GM12878 (cell line): ENCODE measurements around the gene PSIP1. TPM values are rescaled to one million over a fixed set of nuclear protein-coding genes. Genes with fewer than 3 reads are reported as not detected.
A peak's percentile ranks its signal among the peaks of the same experiment; 100 is the strongest.

ENCODE experiments used
- BACH1 ChIP-seq: fragments of 450-650 bp; IDR thresholded peaks from 2 replicates; pipeline ENCODE4 v1.6.1; 2017; ENCODE audit warnings: mild to moderate bottlenecking, borderline replicate concordance
- BHLHE40 ChIP-seq, 2 experiments: fragments of 450-650 bp in 1 of 2; IDR thresholded peaks; 2 replicates each; pipeline ENCODE4 v1.6.1; 2011 to 2017; ENCODE audit warnings: low read depth in 2 of 2, borderline replicate concordance in 1 of 2, improper control_type of control experiment in 1 of 2, low read length in 1 of 2, mild to moderate bottlenecking in 1 of 2
- CEBPB ChIP-seq, 2 experiments: fragments of 150-350 bp in 1 of 2; IDR thresholded peaks; 2 replicates each; pipeline ENCODE4 v1.6.1; 2012 to 2014; ENCODE audit warnings: low read depth in 2 of 2, low read length in 2 of 2, borderline replicate concordance in 1 of 2, inconsistent platforms in 1 of 2
- DPF2 ChIP-seq: fragments of 450-650 bp; IDR thresholded peaks from 2 replicates; pipeline ENCODE4 v1.6.1; 2017; ENCODE audit warnings: mild to moderate bottlenecking
- ELK1 ChIP-seq: IDR thresholded peaks from 2 replicates; pipeline ENCODE4 v1.6.1; 2012; ENCODE audit warnings: low read depth, low read length, improper control_type of control experiment
- ESRRA ChIP-seq: IDR thresholded peaks from 2 replicates; pipeline ENCODE4 v1.6.1; 2012; ENCODE audit warnings: mild to moderate bottlenecking, low read length, improper control_type of control experiment
- FOS ChIP-seq: IDR thresholded peaks from 3 replicates; pipeline ENCODE4 v1.6.1; 2011; ENCODE audit warnings: borderline replicate concordance; ENCODE audit not compliant: insufficient read length; ENCODE audit errors: extremely low read depth
- HDAC6 ChIP-seq: fragments of 200-600 bp; sonication (generic); IDR thresholded peaks from one replicate; pipeline ENCODE4 v1.8.0; 2017; ENCODE audit warnings: antibody characterized with exemption; ENCODE audit not compliant: unreplicated experiment
- NFIC ChIP-seq: IDR thresholded peaks from 2 replicates; pipeline ENCODE4 v1.6.1; 2012; ENCODE audit warnings: low read depth, mild to moderate bottlenecking, inconsistent platforms, low read length, moderate library complexity
- NFXL1 ChIP-seq: fragments of 450-650 bp; IDR thresholded peaks from 2 replicates; pipeline ENCODE4 v1.6.1; 2017; ENCODE audit warnings: antibody characterized with exemption, mild to moderate bottlenecking, borderline replicate concordance
- NRF1 ChIP-seq: conservative IDR thresholded peaks from 2 replicates; pipeline ENCODE4 v1.6.1; 2011; ENCODE audit warnings: mild to moderate bottlenecking, low read depth, low read length, improper control_type of control experiment
- RCOR1 ChIP-seq: conservative IDR thresholded peaks from 2 replicates; pipeline ENCODE4 v1.6.1; 2012; ENCODE audit warnings: low read depth, low read length, improper control_type of control experiment
- RELA ChIP-seq: fragments of 450-650 bp; IDR thresholded peaks from 2 replicates; pipeline ENCODE4 v1.8.0; 2014; ENCODE audit warnings: borderline replicate concordance; ENCODE audit not compliant: partially characterized antibody
- RUNX3 ChIP-seq: IDR thresholded peaks from 2 replicates; pipeline ENCODE4 v1.6.1; 2012; ENCODE audit warnings: low read length, inconsistent platforms
- SMAD1 ChIP-seq: fragments of 450-650 bp; IDR thresholded peaks from 2 replicates; pipeline ENCODE4 v1.6.1; 2018; ENCODE audit warnings: mild to moderate bottlenecking, low read depth; ENCODE audit not compliant: partially characterized antibody
- SREBF1 ChIP-seq: IDR thresholded peaks from 2 replicates; pipeline ENCODE4 v1.6.1; 2012; ENCODE audit warnings: mild to moderate bottlenecking, low read length
- STAT1 ChIP-seq: fragments of 450-650 bp; conservative IDR thresholded peaks from 2 replicates; pipeline ENCODE4 v1.6.1; 2014; ENCODE audit warnings: antibody characterized with exemption, mild to moderate bottlenecking
- TAF1 ChIP-seq: IDR thresholded peaks from 2 replicates; pipeline ENCODE4 v1.6.1; 2011; ENCODE audit warnings: mild to moderate bottlenecking, low read depth, low read length, borderline replicate concordance
- TCF7 ChIP-seq: IDR thresholded peaks from 2 replicates; pipeline ENCODE4 v1.6.1; 2014; ENCODE audit warnings: antibody characterized with exemption, borderline replicate concordance
- ZNF217 ChIP-seq: fragments of 450-650 bp; IDR thresholded peaks from 2 replicates; pipeline ENCODE4 v1.6.1; 2017; ENCODE audit warnings: antibody characterized with exemption, mild to moderate bottlenecking
- ZNF24 ChIP-seq: fragments of 450-650 bp; IDR thresholded peaks from 2 replicates; pipeline ENCODE4 v1.6.1; 2017; ENCODE audit warnings: antibody characterized with exemption, mild to moderate bottlenecking
- polyA plus RNA-seq, 11 experiments: library from polyadenylated mRNA; depleted of rRNA in 4 of 11; unstranded in 6 of 11; stranded (reverse) in 5 of 11; fragments of >200 nt; fragmentation: Nextera tagmentation in 4 of 11; fragmentation: Illumina TruSeq in 1 of 11; extraction: Ambion mirVana in 4 of 11; extraction: Trizol in 1 of 11; gene quantifications; 1 replicate in 1 of 11; 2 replicates in 10 of 11; pipeline versions ENCODE4 v1.2.1 to v1.2.3, GENCODE V29; 2011 to 2016; ENCODE audit warnings: inconsistent platforms in 2 of 11, missing spikeins in 2 of 11, low read depth in 1 of 11
- total RNA-seq, 4 experiments: library from RNA; depleted of rRNA in 3 of 4; stranded (reverse); fragments of >200 nt in 3 of 4; fragmentation: Illumina TruSeq in 1 of 4; extraction: Trizol in 1 of 4; gene quantifications; 2 replicates each; pipeline versions ENCODE4 v1.2.1 to v1.2.3, GENCODE V29; 2013 to 2021
- TF ChIP-seq, protein P1 (sequence below), 3 experiments: IDR thresholded peaks in 2 of 3; conservative IDR thresholded peaks in 1 of 3; 2 replicates each; pipeline ENCODE4 v1.5.1; 2011; ENCODE audit warnings: low read depth in 3 of 3, low read length in 3 of 3, mild to moderate bottlenecking in 3 of 3, control low read depth in 2 of 3, moderate library complexity in 2 of 3, inconsistent platforms in 1 of 3, mixed read lengths in 1 of 3; ENCODE audit not compliant: control insufficient read depth in 2 of 3, insufficient read depth in 1 of 3; ENCODE audit errors: extremely low read depth in 1 of 3
- TF ChIP-seq, protein P2 (sequence below): IDR thresholded peaks from 2 replicates; pipeline ENCODE4 v1.6.1; 2012; ENCODE audit warnings: low read length, inconsistent platforms
- TF ChIP-seq, protein P3 (sequence below): fragments of 450-650 bp; IDR thresholded peaks from 2 replicates; pipeline ENCODE4 v1.6.1; 2018; ENCODE audit warnings: borderline replicate concordance, mild to moderate bottlenecking; ENCODE audit not compliant: partially characterized antibody

PSIP1 gene
- total and polyA plus RNA-seq, 10 of the 15 experiments (the other 5 are each of a cell fraction or from before 2014, with no cell fraction given): 75.5 to 299 (median 173) TPM

DNA sequence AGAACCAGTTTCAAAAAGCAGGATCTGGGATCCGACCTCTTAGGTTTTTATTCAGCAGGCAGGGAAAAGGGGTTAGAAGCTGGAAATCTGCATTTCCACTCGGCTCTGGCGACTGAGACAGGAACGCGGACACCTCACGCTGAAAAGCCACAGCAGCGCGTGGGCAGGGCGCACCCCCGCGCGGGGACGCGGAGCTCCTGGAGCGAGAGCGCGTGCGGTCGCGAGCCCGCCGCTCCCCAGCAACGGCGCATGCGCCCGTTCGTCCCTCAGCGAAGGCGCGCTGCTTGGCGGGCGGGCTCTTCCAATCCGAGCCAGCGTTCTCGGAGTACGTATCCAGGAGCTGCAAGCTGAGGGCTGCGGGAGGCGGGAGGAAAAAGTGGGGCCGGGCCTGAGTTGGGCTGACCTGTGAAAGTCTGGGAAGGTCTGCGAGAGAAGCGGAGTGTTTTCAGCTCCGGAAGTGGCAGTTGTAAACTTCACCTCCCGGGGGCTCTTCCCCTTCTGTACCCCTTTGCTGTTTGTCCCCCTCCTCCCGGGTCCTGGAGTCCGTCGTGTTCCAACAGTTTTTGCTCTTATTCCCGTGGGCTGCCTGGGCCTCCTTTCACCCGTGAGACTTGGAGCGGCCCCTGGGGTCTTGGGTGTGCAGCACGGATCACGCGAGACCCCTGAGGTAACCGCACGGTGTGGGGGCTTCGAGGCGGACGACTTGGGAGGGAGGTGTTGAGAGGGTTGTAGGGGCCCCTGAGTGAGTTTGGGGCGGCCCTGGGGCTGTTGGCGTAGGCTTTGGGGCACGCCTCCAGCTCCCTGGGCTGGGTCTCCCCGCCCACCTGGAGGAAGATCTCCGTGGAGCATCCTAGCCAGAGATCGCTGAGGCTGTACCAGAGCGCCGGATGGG lies 42.1 kb upstream of the PSIP1 start, which contains the start of gene CCDC171 (continued):
- TF ChIP-seq BHLHE40 (IDR thresholded peaks at IDR 0.05; ENCODE audit: borderline replicate concordance in 1 of 2, low read depth in 2 of 2, low read length in 1 of 2) (peak in 1 of 2 experiments; percentile 74; a peak in 3 of 4 replicates), BACH1 (peak; percentile 85), TAF1 (peak; percentile 16; the same call in 1 of the 2 replicates), RELA (no peak), RCOR1 (no peak), ZNF24 (no peak), SMAD1 (peak; percentile 33), CEBPB (IDR thresholded peaks at IDR 0.05; ENCODE audit: borderline replicate concordance in 1 of 2, low read depth in 2 of 2, low read length in 2 of 2) (no peak), FOS (no peak), ELK1 (no peak), ESRRA (no peak), NRF1 (peak; percentile 72), SREBF1 (no peak), NFXL1 (no peak), ZNF217 (no peak), TCF7 (no peak), NFIC (no peak), RUNX3 (peak; percentile 83), STAT1 (no peak), DPF2 (no peak; the same call in 1 of the 2 replicates), HDAC6 (no peak)
- TF ChIP-seq, protein P1, sequence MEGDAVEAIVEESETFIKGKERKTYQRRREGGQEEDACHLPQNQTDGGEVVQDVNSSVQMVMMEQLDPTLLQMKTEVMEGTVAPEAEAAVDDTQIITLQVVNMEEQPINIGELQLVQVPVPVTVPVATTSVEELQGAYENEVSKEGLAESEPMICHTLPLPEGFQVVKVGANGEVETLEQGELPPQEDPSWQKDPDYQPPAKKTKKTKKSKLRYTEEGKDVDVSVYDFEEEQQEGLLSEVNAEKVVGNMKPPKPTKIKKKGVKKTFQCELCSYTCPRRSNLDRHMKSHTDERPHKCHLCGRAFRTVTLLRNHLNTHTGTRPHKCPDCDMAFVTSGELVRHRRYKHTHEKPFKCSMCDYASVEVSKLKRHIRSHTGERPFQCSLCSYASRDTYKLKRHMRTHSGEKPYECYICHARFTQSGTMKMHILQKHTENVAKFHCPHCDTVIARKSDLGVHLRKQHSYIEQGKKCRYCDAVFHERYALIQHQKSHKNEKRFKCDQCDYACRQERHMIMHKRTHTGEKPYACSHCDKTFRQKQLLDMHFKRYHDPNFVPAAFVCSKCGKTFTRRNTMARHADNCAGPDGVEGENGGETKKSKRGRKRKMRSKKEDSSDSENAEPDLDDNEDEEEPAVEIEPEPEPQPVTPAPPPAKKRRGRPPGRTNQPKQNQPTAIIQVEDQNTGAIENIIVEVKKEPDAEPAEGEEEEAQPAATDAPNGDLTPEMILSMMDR (IDR thresholded peaks at IDR 0.05 in 2 of 3, conservative IDR thresholded peaks at IDR 0.05 in 1 of 3; ENCODE audit: control insufficient read depth in 2 of 3, extremely low read depth in 1 of 3, insufficient read depth in 1 of 3, low read depth in 3 of 3, low read length in 3 of 3): no peak
- TF ChIP-seq, protein P2, sequence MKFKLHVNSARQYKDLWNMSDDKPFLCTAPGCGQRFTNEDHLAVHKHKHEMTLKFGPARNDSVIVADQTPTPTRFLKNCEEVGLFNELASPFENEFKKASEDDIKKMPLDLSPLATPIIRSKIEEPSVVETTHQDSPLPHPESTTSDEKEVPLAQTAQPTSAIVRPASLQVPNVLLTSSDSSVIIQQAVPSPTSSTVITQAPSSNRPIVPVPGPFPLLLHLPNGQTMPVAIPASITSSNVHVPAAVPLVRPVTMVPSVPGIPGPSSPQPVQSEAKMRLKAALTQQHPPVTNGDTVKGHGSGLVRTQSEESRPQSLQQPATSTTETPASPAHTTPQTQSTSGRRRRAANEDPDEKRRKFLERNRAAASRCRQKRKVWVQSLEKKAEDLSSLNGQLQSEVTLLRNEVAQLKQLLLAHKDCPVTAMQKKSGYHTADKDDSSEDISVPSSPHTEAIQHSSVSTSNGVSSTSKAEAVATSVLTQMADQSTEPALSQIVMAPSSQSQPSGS: no peak
- TF ChIP-seq, protein P3, sequence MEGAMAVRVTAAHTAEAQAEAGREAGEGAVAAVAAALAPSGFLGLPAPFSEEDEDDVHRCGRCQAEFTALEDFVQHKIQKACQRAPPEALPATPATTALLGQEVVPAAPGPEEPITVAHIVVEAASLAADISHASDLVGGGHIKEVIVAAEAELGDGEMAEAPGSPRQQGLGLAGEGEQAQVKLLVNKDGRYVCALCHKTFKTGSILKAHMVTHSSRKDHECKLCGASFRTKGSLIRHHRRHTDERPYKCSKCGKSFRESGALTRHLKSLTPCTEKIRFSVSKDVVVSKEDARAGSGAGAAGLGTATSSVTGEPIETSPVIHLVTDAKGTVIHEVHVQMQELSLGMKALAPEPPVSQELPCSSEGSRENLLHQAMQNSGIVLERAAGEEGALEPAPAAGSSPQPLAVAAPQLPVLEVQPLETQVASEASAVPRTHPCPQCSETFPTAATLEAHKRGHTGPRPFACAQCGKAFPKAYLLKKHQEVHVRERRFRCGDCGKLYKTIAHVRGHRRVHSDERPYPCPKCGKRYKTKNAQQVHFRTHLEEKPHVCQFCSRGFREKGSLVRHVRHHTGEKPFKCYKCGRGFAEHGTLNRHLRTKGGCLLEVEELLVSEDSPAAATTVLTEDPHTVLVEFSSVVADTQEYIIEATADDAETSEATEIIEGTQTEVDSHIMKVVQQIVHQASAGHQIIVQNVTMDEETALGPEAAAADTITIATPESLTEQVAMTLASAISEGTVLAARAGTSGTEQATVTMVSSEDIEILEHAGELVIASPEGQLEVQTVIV: peak; percentile 74
